Measurements from ENCODE around the gene TOMM5.

DNA sequence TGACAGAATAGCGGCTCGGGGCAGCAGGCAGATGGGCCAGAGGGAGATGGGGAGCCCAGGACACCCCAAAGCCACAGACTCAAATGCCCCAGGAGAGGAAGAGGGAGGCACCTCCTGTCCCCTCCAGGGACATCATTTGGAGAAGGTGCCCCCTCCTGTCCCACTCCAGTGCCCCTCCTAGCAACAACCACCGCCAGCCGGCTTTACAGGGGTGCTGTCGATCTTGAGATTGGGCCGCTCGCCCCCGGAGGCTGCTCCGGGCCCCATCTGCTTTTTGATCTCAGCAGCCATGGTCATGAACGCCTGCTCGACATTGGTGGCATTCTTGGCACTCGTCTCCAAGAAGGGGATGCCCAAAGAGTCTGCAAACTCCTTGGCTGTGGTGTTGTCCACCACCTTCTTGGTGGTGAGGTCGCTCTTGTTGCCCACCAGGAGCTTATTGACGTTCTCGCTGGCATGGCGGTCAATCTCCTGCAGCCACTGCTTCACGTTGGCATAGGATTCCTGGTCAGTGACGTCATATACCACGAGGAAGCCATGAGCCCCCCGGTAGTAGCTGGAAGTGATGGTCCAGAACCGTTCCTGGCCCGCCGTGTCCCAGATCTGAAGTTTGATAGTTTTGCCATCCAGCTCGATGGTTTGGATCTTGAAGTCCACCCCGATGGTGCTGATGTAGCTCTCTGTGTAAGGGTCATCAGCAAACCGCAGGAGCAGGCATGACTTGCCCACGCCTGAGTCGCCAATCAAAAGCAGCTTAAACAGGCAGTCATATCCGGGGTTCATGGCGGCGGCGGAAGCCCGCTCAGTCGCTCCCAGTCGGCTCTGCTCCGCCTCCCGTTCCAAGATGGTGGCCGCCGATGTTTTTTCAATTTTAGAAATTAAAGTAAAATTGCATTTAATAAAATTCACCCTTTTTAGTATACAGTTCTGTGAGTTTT, 44.4 kb upstream of the TOMM5 start:
- TF ChIP-seq CTCF (IDR thresholded peaks at IDR 0.05) (no peak), POLR2A (IDR thresholded peaks at IDR 0.05) (no peak)

Measured in lower leg skin (tissue), 3 donors.